Activated naive CD8-positive, alpha-beta T cell treated with anti-CD3 and anti-CD28 coated beads for 36 hours (primary cell): ENCODE results near the gene COL19A1. TPM values are rescaled to one million over a fixed set of nuclear protein-coding genes. Genes with fewer than 3 reads are reported as not detected.

Source experiments
- DNase-seq: peaks from one replicate; pipeline ENCODE4 v3.0.0; 2021
- H3K27ac Mint-ChIP-seq: one replicate; pipeline ENCODE4 v1.8.0; 2022; ENCODE audit warnings: mild to moderate bottlenecking, moderate library complexity, mixed read lengths
- H3K27me3 Mint-ChIP-seq: one replicate; pipeline ENCODE4 v1.8.0; 2022; ENCODE audit warnings: mild to moderate bottlenecking, mixed read lengths
- H3K36me3 Mint-ChIP-seq: one replicate; pipeline ENCODE4 v1.8.0; 2021; ENCODE audit warnings: mild to moderate bottlenecking, mixed read lengths
- H3K4me1 Mint-ChIP-seq: one replicate; pipeline ENCODE4 v1.8.0; 2021; ENCODE audit warnings: mixed read lengths
- H3K4me3 Mint-ChIP-seq: one replicate; pipeline ENCODE4 v1.8.0; 2022; ENCODE audit warnings: mild to moderate bottlenecking, moderate library complexity, mixed read lengths
- H3K9me3 Mint-ChIP-seq: one replicate; pipeline ENCODE4 v1.8.0; 2022; ENCODE audit warnings: mixed read lengths
- total RNA-seq, 2 experiments: library from RNA; stranded (reverse); gene quantifications; one replicate each; pipeline ENCODE4 v1.2.3, GENCODE V29; 2021

COL19A1 gene
- total RNA-seq, 2 experiments from 2014 or later: 0.36 to 0.47 TPM

DNA sequence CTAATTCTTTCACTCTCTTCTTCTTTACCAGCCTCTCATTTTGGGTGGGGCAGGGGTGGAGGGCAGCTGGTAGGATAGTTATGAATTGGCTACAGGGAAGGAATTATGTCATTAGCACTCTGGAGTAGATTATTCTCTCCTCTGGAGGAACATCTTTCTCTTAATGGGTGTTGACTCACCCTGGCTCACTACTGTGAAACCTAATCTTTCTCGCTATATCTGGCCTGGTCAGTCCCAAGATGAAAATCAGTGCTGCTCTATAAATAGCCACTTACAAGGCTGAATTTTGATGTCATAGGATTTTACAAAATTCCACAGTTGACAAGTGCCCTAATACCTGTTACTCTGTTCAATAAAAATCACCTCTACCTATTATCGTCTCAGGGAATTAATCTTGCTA, 285.3 kb downstream of the COL19A1 start:
- no peak overlapping the region for H3K4me3 Mint-ChIP-seq
- H3K4me1 Mint-ChIP-seq: no peaks in the 10 kb centered on the region
- no peak overlapping the region for H3K27ac Mint-ChIP-seq
- peaks cover 7% of the 10 kb centered on the region for H3K27me3 Mint-ChIP-seq
- no peaks in the 10 kb centered on the region for H3K36me3 Mint-ChIP-seq
- DNase-seq: no peak
- H3K9me3 Mint-ChIP-seq: no peaks in the 10 kb centered on the region

GRCh38 chr6:70152786-70153185, 286.4 kb downstream of the COL19A1 start:
- no peak overlapping the region for H3K4me3 Mint-ChIP-seq
- H3K9me3 Mint-ChIP-seq: no peaks in the 10 kb centered on the region
- H3K36me3 Mint-ChIP-seq: no peaks in the 10 kb centered on the region
- H3K27me3 Mint-ChIP-seq: peaks cover 8% of the 10 kb centered on the region
- no peak for DNase-seq
- no peak overlapping the region for H3K27ac Mint-ChIP-seq
- H3K4me1 Mint-ChIP-seq: no peaks in the 10 kb centered on the region

- Mint-ChIP-seq H3K4me3 (no peak overlapping the region), H3K27me3 (peaks cover 18% of the 10 kb centered on the region), H3K4me1 (no peaks in the 10 kb centered on the region), H3K36me3 (no peaks in the 10 kb centered on the region), H3K9me3 (no peaks in the 10 kb centered on the region), H3K27ac (no peak overlapping the region)
- DNase-seq: no peak
Measured at GRCh38 chr6:70157086-70157485, 290.7 kb downstream of the COL19A1 start.

DNA sequence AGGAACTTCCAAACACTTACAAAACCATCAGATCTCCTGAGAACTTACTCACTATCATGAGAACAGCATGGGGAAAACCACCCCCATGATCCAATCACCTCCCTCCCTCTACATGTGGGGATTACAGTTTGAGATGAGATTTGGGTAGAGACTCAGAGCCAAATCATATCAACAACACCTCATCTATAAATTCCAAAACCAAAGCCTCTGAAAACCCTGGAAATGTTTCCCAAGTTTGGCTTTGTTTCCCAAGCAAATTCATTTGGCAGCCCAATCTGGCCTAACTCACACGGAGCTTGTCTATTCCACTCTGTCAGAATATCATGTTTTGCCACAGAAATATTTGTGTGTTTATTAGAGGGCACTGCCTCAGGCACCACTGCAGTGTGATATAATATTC, 293.9 kb downstream of the COL19A1 start:
- Mint-ChIP-seq H3K27me3 (peaks cover 26% of the 10 kb centered on the region), H3K9me3 (no peaks in the 10 kb centered on the region), H3K4me3 (no peak overlapping the region), H3K36me3 (no peaks in the 10 kb centered on the region), H3K4me1 (no peaks in the 10 kb centered on the region), H3K27ac (no peak overlapping the region)
- no peak for DNase-seq

DNA sequence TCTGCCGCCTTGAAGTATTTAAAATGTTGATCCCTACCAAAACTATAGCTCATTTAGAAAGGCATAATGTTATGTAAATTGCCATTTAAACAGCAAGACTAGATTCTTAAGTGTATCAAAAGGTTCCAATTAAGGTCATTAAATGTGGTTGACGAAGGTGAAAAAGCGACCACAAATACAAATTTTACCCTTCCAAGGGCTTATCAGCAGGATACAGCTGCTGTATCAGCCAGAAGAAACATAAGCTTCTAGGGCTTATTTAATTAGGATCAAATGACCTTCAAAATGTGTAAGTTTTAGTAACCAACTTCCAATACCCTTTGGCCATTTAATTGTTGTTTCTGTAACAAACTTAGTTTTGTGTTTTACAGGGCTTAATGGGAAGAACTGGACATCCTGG, 296.6 kb downstream of the COL19A1 start:
- no peak for DNase-seq
- peaks cover 35% of the 10 kb centered on the region for H3K27me3 Mint-ChIP-seq
- no peak overlapping the region for H3K27ac Mint-ChIP-seq
- H3K4me1 Mint-ChIP-seq: peaks cover 7% of the 10 kb centered on the region
- no peaks in the 10 kb centered on the region for H3K36me3 Mint-ChIP-seq
- no peak overlapping the region for H3K4me3 Mint-ChIP-seq
- H3K9me3 Mint-ChIP-seq: no peaks in the 10 kb centered on the region

- no peak overlapping the region for H3K27ac Mint-ChIP-seq
- H3K4me3 Mint-ChIP-seq: no peak overlapping the region
- peaks cover 33% of the 10 kb centered on the region for H3K27me3 Mint-ChIP-seq
- peaks cover 7% of the 10 kb centered on the region for H3K4me1 Mint-ChIP-seq
- H3K36me3 Mint-ChIP-seq: no peaks in the 10 kb centered on the region
- no peak for DNase-seq
- no peaks in the 10 kb centered on the region for H3K9me3 Mint-ChIP-seq
Measured at GRCh38 chr6:70163795-70164194, 297.4 kb downstream of the COL19A1 start.

- Mint-ChIP-seq H3K4me3 (no peak overlapping the region), H3K27me3 (peaks cover 33% of the 10 kb centered on the region), H3K36me3 (no peaks in the 10 kb centered on the region), H3K27ac (no peak overlapping the region), H3K4me1 (peaks cover 7% of the 10 kb centered on the region), H3K9me3 (no peaks in the 10 kb centered on the region)
- DNase-seq: no peak
Measured at GRCh38 chr6:70164556-70164955, 298.2 kb downstream of the COL19A1 start.

- H3K36me3 Mint-ChIP-seq: no peaks in the 10 kb centered on the region
Measured at GRCh38 chr6:70166088-70166958, 300.0 kb downstream of the COL19A1 start.

GRCh38 chr6:70168681-70169377, 302.5 kb downstream of the COL19A1 start:
- H3K27me3 Mint-ChIP-seq: peaks cover 19% of the 10 kb centered on the region
- no peak for DNase-seq
- H3K36me3 Mint-ChIP-seq: no peaks in the 10 kb centered on the region
- H3K4me3 Mint-ChIP-seq: no peak overlapping the region
- no peaks in the 10 kb centered on the region for H3K9me3 Mint-ChIP-seq
- H3K4me1 Mint-ChIP-seq: peaks cover 7% of the 10 kb centered on the region
- no peak overlapping the region for H3K27ac Mint-ChIP-seq

More at GRCh38 chr6:70166088-70166958, 300.0 kb downstream of the COL19A1 start:
- Mint-ChIP-seq H3K27me3 (peaks cover 26% of the 10 kb centered on the region), H3K4me1 (peaks cover 7% of the 10 kb centered on the region), H3K9me3 (no peaks in the 10 kb centered on the region), H3K27ac (no peak overlapping the region), H3K4me3 (no peak overlapping the region)
- DNase-seq: peak; percentile 26

DNA sequence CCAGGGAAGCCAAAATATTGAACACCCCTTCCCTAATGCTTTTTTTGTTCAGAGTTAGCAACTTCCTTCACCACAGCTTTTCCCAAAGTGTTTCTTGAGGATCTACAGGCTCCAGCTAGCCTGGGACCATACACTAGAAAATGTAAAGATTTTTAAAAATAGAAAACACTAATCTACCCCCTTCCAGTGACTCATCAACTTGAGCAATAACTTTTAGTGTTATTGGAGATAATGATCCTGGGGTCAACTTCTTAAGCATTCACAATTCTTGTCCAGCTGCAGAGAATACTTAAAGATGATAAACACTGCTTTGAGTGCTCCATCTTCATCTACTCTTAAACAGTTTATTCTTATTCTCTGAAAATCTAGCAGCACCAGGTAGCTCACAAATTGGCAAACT, 304.9 kb downstream of the COL19A1 start:
- Mint-ChIP-seq H3K27ac (no peak overlapping the region), H3K36me3 (no peaks in the 10 kb centered on the region), H3K4me1 (peaks cover 4% of the 10 kb centered on the region), H3K9me3 (no peaks in the 10 kb centered on the region), H3K27me3 (peaks cover 13% of the 10 kb centered on the region), H3K4me3 (no peak overlapping the region)
- no peak for DNase-seq

GRCh38 chr6:70172252-70172651, 305.9 kb downstream of the COL19A1 start:
- Mint-ChIP-seq H3K27ac (no peak overlapping the region), H3K4me3 (no peak overlapping the region), H3K36me3 (no peaks in the 10 kb centered on the region), H3K9me3 (no peaks in the 10 kb centered on the region), H3K27me3 (peaks cover 4% of the 10 kb centered on the region), H3K4me1 (no peaks in the 10 kb centered on the region)
- DNase-seq: no peak

DNA sequence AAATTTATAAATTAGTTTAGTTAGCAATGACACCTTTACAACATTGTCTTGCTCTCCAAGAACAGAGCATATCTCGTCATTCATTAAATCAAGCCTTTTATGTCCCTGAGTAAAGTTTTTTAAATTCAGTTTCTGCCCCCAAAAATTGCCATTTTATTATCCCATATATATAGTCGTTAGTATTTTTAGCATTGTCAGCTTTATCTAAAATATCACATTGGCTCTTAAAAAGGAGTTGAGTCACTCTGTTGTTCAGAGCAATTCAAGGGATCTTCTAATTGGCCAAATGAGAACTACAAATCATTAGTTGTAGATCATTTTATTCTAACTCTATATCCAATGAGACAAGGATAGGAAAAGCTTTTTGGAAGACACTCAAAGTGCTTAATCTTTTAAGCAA, 309.4 kb downstream of the COL19A1 start:
- H3K27ac Mint-ChIP-seq: no peak overlapping the region
- no peaks in the 10 kb centered on the region for H3K4me1 Mint-ChIP-seq

DNA sequence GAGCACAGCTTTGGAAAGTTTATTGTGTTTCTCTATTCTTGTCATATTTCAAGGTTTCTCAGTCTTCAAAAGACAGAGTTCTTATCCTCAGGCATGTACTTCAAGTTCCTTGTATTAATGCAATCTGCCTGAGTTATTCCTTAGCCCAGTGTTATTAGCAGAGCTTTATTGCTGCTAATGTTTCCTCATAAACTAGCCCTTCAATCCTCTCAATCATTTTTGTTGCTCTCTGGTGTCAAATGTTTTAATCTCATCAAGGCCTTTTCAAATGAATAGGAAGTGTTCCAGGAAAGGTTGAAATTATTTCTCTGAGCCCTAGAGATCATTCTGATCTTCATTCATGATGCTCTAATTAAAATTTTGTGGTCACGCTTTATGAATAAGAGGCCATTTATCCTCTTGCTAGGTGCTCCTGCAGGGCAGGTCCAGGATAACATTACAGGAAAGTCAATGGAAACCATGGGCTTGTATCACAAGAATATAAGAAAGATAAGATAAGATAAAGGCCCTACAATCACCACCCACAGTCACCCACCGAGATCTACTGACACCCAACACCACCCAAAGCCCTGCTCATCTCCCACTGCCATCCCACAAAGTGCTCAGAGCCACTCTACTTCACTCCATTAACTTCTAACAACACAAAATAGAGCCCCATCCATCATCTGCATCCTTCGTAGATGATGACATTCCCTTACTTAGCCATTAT, 310.6 kb downstream of the COL19A1 start:
- Mint-ChIP-seq H3K36me3 (no peaks in the 10 kb centered on the region), H3K4me1 (no peaks in the 10 kb centered on the region), H3K4me3 (no peak overlapping the region), H3K27me3 (peaks cover 4% of the 10 kb centered on the region), H3K27ac (no peak overlapping the region), H3K9me3 (no peaks in the 10 kb centered on the region)
- no peak for DNase-seq

More for the DNA sequence above, 309.4 kb downstream of the COL19A1 start:
- no peak for DNase-seq
- no peaks in the 10 kb centered on the region for H3K9me3 Mint-ChIP-seq
- no peak overlapping the region for H3K4me3 Mint-ChIP-seq
- peaks cover 4% of the 10 kb centered on the region for H3K27me3 Mint-ChIP-seq
- H3K36me3 Mint-ChIP-seq: no peaks in the 10 kb centered on the region

DNA sequence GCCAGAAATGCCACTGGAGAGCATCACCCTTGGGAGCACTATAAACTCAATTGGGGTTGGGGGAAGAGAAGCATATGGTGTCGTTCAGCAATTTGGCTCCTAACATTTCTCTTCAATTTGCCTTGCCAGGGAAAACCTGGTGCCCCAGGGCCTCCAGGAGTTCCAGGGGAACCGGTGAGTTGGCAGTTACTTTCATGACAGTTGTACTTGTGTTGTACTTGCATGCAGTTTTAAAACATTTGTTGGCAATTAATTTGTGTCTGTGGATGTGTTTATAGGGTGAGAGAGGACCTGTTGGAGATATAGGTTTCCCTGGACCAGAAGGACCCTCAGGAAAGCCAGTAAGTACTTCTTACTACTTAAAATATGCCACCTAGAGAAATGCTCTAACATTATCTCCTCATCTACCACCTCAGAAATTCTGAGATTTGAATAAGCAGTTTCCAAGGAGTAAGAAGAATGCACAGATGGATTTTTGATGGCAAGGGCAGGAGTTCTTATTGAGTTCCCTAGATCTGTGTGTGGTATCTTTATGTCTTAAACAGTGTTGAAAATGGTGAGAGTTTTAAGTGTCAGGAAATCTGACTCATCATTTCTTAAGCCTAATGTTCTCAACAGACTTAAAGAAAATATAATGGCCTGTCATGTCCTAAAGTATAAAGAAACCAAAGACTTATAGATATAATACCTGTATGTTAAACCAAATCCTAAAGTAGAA, 314.0 kb downstream of the COL19A1 start:
- Mint-ChIP-seq H3K4me1 (no peaks in the 10 kb centered on the region), H3K9me3 (no peaks in the 10 kb centered on the region), H3K27me3 (no peaks in the 10 kb centered on the region), H3K4me3 (no peak overlapping the region), H3K36me3 (no peaks in the 10 kb centered on the region), H3K27ac (no peak overlapping the region)
- DNase-seq: no peak
